WI38 (cell line): ENCODE results near the gene STK11IP.

Experiments used
- H3K4me3 ChIP-seq: 2 replicates; pipeline ENCODE4 v1.5.1; 2011; ENCODE audit warnings: low read depth, mild to moderate bottlenecking, control low read depth, low read length
- TF ChIP-seq, protein P1 (sequence below): IDR thresholded peaks from 2 replicates; pipeline ENCODE4 v1.5.1; 2012; ENCODE audit warnings: low read depth, mild to moderate bottlenecking, control low read depth, low read length

Gene STK11IP

DNA sequence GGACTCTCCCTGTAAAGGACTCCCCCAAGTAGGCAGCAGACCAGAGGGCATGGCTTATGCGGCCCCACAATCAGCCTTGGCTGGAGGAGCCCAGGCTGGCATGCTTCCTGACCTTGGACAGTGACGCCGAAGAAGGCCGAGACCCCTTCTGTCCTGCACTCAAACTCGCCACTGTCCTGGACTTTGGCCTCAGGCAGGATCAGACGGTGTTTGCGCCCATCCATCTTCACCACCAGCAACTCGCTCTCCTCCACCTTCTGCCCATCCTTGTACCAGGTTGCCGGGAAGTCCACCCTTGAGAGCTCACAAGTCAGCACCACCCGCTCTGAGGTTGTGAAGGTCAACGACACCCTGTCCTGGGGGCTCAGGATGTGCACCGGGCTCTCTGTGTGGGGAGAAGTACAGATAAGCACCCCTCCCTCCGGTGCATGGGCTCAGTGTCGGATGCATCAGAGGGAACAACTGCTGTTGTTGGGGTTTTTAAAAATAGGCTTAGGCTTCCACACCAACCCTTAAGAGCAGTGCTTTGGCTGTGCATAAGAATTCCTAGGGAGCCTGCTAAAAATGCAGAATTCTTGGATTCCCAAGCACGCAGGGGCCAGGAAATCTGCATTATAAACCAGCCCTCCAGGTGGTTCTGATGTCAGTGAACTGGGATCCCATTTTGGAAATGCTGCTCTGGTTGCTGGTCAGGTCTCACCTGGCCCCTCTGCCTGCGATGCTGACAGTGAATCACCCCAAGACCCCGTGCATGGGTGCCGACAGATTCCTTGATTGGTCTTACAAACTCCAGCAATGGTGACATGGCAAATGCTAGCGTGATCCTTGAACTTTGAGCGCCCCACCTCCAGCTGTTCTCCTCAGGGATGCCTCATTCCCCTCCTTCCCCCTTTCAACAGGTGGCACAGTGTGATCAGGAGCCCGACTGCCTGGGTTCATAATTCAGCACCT lies 32.3 kb upstream of the STK11IP start:
- H3K4me3 ChIP-seq: no peak overlapping the region
- TF ChIP-seq, protein P1, sequence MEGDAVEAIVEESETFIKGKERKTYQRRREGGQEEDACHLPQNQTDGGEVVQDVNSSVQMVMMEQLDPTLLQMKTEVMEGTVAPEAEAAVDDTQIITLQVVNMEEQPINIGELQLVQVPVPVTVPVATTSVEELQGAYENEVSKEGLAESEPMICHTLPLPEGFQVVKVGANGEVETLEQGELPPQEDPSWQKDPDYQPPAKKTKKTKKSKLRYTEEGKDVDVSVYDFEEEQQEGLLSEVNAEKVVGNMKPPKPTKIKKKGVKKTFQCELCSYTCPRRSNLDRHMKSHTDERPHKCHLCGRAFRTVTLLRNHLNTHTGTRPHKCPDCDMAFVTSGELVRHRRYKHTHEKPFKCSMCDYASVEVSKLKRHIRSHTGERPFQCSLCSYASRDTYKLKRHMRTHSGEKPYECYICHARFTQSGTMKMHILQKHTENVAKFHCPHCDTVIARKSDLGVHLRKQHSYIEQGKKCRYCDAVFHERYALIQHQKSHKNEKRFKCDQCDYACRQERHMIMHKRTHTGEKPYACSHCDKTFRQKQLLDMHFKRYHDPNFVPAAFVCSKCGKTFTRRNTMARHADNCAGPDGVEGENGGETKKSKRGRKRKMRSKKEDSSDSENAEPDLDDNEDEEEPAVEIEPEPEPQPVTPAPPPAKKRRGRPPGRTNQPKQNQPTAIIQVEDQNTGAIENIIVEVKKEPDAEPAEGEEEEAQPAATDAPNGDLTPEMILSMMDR: no peak

DNA sequence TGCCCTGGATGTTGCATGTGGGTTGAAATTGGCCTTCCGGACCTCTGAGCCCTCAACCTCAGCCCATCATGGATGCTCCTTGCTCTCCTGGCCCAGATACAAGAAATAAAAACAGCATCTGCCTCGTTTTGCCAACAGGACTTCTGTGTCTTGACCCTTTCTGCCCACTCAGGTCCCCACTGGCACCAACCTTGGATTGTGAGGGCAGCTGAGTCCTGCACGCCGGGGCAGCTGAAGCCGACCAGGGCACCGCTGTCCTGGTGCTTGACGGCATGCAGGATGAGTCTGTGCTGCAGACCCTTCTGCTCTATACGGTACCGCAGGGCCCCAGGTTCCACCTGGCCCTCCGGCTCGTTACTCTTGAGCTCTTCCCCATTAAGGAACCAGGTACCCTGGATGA lies 31.0 kb upstream of the STK11IP start:
- TF ChIP-seq, protein P1: no peak
- no peak overlapping the region for H3K4me3 ChIP-seq

DNA sequence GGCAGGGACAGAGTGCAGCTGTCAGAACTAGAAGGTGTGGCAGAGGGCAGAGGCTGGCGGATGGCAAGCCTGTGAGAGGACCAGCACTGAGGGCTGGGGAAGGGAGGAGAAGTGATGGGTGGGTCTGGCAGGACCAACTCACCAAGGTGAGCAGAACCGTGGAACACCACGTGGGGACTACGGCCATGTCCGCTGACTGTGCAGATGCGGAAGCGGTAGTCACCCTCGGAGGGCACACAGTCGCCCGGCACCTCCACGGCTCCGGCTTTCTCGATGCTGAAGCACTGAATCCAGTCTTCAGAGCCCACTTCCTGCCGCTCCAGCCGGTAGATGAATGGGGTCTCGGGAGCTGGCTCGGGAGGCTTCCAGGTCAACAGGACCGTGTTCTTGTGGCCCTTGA lies 30.5 kb upstream of the STK11IP start:
- TF ChIP-seq, protein P1: no peak
- H3K4me3 ChIP-seq: no peak overlapping the region

- H3K4me3 ChIP-seq: no peak overlapping the region
- TF ChIP-seq, protein P1: no peak
These were observed 29.8 kb upstream of the STK11IP start for GRCh38 chr2:219567791-219568361.

- H3K4me3 ChIP-seq: no peak overlapping the region
- TF ChIP-seq, protein P1: no peak
These were observed 28.6 kb upstream of the STK11IP start for GRCh38 chr2:219569041-219569440.

DNA sequence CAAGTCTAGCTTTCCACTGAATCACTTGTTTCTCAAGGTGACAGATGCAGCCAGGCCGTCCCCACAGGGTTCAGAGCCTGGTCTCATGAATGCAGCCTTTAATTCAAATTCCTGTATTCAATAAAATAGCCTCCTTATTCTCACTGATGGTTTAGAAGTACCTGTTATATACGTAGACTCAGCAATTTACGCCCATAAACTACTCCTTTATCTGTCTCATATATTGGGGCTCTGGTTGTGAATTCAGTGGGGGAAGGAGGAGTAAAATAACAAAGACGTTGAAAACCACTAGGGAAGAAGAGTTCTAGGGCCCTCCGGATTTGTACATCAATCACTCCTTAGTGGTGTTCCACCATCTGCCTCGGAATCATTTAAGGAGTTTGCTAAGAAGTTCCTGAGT lies 28.0 kb upstream of the STK11IP start:
- no peak overlapping the region; the same call in 1 of the 2 replicates for H3K4me3 ChIP-seq
- TF ChIP-seq, protein P1: no peak
